Pancreas (tissue), 10 donors: ENCODE data around the gene TECPR1. TPM values are rescaled to one million over a fixed set of nuclear protein-coding genes. Genes with fewer than 3 reads are reported as not detected.

Experiments
- ATAC-seq, 4 donors: fragments of 200-7000 bp; cut with Tn5 transposase; one replicate each; pipeline versions ENCODE4 v1.8.0 to v1.9.1; 2020; ENCODE audit warnings: mild to moderate bottlenecking in 4 of 4, moderate library complexity in 4 of 4
- DNase-seq, 6 donors: peaks; one replicate each; pipeline ENCODE4 v3.0.0-alpha.2; 2020
- FAIRE-seq: peaks from 2 replicates; lab custom pipeline; 2012; peaks lifted over from hg19 to GRCh38; lab: Jason Lieb, UNC
- H3K27ac ChIP-seq, 4 donors: fragments of 200-600 bp; sonication (generic); 1 replicate in 3 of 4; 2 replicates in 1 of 4; pipeline versions ENCODE4 v1.5.0 to v1.8.0; 2020
- H3K27me3 ChIP-seq, 4 donors: fragments of 200-600 bp; one replicate each; pipeline ENCODE4 v1.8.0; 2021
- H3K36me3 ChIP-seq, 3 donors: fragments of 200-600 bp; sonication (generic) in 1 of 3; one replicate each; pipeline versions ENCODE4 v1.5.0 to v1.8.0; 2020 to 2021
- H3K4me1 ChIP-seq, 3 donors: fragments of 200-600 bp; one replicate each; pipeline ENCODE4 v1.8.0; 2021
- H3K4me3 ChIP-seq, 4 donors: fragments of 200-600 bp; sonication (generic) in 2 of 4; one replicate each; pipeline versions ENCODE4 v1.5.0 to v1.8.0; 2020 to 2021
- H3K9me3 ChIP-seq, 4 donors: fragments of 200-600 bp; one replicate each; pipeline ENCODE4 v1.8.0; 2021
- WGBS, 2 donors: extraction: QIAGEN DNeasy Blood & Tissue Kit; methylation state at CpG; one replicate each; pipeline ENCODE4 v1.1.7; 2013; 5-methylcytosine and 5-hydroxymethylcytosine counted together
- intact Hi-C, 3 donors: fragments of 100-400 bp; cut with DNase I; formaldehyde crosslinking; loops; one replicate each; pipeline versions ENCODE4 v1.11.1 to v1.14.2; 2022
- polyA plus RNA-seq, 2 donors: library from polyadenylated mRNA; stranded (reverse); fragments of 200-250 nt; gene quantifications; one replicate each; pipeline ENCODE4 v1.2.3, GENCODE V29; 2013
- total RNA-seq, 6 donors: library from RNA; stranded (reverse); fragmentation: NEBNext Ultra II Directional in 4 of 6; extraction: Animal tissue kit (Norgen Biotek cat#: 25700) in 4 of 6; gene quantifications; one replicate each; pipeline versions ENCODE4 v1.2.1 to v1.2.4, GENCODE V29; 2021 to 2023
- TF ChIP-seq, protein P1 (sequence below), 4 donors: fragments of 200-600 bp; sonication (generic) in 3 of 4; IDR thresholded peaks; one replicate each; pipeline versions ENCODE4 v1.5.0 to v1.8.0; 2021; ENCODE audit warnings: antibody characterized with exemption in 4 of 4
- donor health status: healthy with polysubstance abuse.
- donor health status: DM: no; HTN: no; CAD: no; lungs with moderate emphysema.
- donor health status: DM: no; HTN: no; CAD: no.
- donor health status: control.
- donor health status: control.
- donor health status: Bipolar disorder and iron deficiency.
- donor health status: DM: yes; HTN: yes; CAD: no.
- donor health status: DM: no; HTN: no; CAD: no.
- donor health status: DM: no; HTN: no; CAD: no.
- donor health status: DM: yes; HTN: yes; CAD: no.

The TECPR1 gene
- total and polyA plus RNA-seq, 8 donors, result 12.5 to 36.3 (median 20.0) TPM

DNA sequence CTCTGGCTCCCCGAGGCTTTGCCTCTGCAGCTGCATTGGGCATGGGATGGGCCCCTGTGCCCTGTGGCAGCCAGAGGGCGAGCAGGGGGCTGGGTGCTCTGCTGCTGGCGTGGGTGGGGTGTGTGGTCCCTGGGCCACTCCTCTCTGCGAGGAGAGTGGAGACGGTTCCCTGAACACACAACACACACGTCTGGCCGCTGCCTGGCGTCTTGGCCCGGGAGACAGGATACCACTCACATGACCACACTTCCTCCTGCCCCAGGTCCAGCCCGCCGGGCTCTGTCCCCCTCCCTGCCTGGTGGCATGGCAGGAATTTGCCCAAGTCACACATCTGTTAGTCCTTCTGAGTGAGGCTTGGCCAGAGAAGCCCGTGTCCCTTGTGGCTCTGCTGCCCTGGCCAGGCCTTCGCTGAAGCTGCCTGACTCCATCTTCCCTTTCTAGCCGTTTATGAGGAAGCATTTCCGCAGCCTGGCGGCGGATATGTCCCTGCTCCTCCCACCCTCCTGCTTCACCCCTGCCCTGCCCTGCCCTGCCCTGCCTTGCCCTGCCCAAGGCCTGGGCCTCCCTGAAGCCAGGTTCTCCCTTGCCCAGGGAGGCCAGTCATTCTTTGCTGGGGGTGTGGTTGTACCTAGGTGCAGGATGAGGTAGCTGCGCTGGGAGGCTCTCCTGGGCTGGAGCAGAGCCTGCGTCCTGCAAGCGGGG lies 32.5 kb upstream of the TECPR1 start:
- TF ChIP-seq, protein P1, sequence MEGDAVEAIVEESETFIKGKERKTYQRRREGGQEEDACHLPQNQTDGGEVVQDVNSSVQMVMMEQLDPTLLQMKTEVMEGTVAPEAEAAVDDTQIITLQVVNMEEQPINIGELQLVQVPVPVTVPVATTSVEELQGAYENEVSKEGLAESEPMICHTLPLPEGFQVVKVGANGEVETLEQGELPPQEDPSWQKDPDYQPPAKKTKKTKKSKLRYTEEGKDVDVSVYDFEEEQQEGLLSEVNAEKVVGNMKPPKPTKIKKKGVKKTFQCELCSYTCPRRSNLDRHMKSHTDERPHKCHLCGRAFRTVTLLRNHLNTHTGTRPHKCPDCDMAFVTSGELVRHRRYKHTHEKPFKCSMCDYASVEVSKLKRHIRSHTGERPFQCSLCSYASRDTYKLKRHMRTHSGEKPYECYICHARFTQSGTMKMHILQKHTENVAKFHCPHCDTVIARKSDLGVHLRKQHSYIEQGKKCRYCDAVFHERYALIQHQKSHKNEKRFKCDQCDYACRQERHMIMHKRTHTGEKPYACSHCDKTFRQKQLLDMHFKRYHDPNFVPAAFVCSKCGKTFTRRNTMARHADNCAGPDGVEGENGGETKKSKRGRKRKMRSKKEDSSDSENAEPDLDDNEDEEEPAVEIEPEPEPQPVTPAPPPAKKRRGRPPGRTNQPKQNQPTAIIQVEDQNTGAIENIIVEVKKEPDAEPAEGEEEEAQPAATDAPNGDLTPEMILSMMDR (IDR thresholded peaks at IDR 0.05), result no peak
- ATAC-seq (peak; percentile 23 to 42 (median 40)), FAIRE-seq (no peak), DNase-seq (peak; percentile 80 to 91 (median 84))
- intact Hi-C loops, result no loop called here
- H3K4me3 ChIP-seq, result peak overlapping the region; percentile 18 to 98 (median 86)
- no peaks in the 10 kb centered on the region for H3K27me3 ChIP-seq
- peak overlapping the region; percentile 67 to 95 (median 92) for H3K27ac ChIP-seq
- no peaks in the 10 kb centered on the region for H3K9me3 ChIP-seq
- H3K36me3 ChIP-seq, result no peaks in the 10 kb centered on the region
- 6 to 9% methylated on average over 20 of the region's 20 CpGs for WGBS, 2 donors
- H3K4me1 ChIP-seq, result peaks cover 41 to 61% (median 42%) of the 10 kb centered on the region in 3 donors

DNA sequence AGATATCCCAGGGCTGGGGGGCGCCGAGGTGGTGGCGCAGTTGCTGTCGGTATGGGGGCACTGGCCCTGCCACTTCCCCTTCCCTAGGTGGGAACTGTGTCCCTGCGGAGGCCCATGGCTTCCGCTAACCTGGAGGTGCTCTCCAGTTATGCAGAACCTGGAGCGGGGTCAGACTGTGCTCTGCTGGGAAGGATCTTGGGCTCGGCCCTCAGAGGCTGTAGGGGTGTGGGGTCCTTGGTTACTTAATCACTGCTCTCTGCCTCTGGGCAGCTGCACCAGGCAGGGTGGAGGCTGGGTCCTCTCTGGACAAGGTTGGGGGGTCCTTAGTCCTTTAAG lies 31.8 kb upstream of the TECPR1 start:
- peak in 1 of 6 donors; percentile 46 for DNase-seq
- no peaks in the 10 kb centered on the region for H3K36me3 ChIP-seq
- intact Hi-C loops, result no loop called here
- no peak for FAIRE-seq
- no peaks in the 10 kb centered on the region for H3K27me3 ChIP-seq
- peak overlapping the region; percentile 67 to 95 (median 92) for H3K27ac ChIP-seq
- no peaks in the 10 kb centered on the region for H3K9me3 ChIP-seq
- TF ChIP-seq, protein P1 (IDR thresholded peaks at IDR 0.05), result no peak
- H3K4me3 ChIP-seq, result peak overlapping the region; percentile 18 to 98 (median 86)
- H3K4me1 ChIP-seq, result peaks cover 41 to 62% (median 42%) of the 10 kb centered on the region in 3 donors
- WGBS, 2 donors, result 47 to 51% methylated on average over 8 of the region's 8 CpGs
- no peak for ATAC-seq

DNA sequence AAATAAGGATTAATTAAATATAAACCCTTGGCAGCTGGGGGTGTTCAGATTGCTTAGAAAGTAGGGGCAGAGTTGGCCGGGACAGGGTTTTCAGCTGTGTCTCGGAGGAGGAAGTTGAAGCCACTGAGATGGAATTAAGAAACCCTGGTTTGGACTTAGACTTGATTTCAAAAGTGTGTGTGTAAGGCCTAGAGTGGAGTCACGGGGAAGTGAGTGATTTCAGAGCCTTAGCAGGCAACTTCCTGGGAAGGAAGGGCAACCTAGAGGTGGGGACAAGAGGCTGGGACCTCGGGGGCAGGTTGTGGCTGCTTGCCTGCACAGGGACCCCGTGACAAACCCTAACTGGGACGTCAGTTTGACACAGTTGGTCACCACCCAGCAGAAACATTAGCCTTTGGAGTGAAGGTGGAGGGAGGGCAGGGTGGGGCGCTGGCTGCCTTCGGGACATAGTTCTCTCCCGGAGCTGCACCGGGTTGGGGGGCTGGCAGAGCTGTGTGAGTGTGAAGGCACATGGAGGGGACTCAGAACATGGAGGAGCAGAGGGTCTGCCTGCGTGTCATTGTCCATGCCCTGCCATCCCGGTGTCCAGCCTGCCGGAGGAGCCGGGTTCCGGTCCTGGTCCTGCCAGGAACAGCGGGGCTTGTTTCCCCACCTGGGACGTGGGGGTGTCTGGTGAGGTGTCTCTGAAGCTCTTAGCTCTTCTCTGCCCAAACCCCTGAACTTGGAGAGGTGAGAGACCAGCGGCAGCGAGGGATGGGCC lies 31.3 kb upstream of the TECPR1 start:
- TF ChIP-seq, protein P1 (IDR thresholded peaks at IDR 0.05), result no peak
- WGBS, 2 donors, result 30 to 36% methylated on average over 19 of the region's 19 CpGs
- H3K4me3 ChIP-seq, result peak overlapping the region; percentile 83 to 98 (median 88)
- ATAC-seq, result peak in 1 of 4 donors; percentile 9
- peaks cover 40 to 63% (median 42%) of the 10 kb centered on the region in 3 donors for H3K4me1 ChIP-seq
- H3K27ac ChIP-seq, result peak overlapping the region; percentile 67 to 95 (median 92)
- intact Hi-C loops, result no loop called here
- no peaks in the 10 kb centered on the region for H3K27me3 ChIP-seq
- peak in 3 of 6 donors; percentile 54 to 78 (median 59) for DNase-seq
- FAIRE-seq, result no peak
- no peaks in the 10 kb centered on the region for H3K9me3 ChIP-seq
- no peaks in the 10 kb centered on the region for H3K36me3 ChIP-seq

DNA sequence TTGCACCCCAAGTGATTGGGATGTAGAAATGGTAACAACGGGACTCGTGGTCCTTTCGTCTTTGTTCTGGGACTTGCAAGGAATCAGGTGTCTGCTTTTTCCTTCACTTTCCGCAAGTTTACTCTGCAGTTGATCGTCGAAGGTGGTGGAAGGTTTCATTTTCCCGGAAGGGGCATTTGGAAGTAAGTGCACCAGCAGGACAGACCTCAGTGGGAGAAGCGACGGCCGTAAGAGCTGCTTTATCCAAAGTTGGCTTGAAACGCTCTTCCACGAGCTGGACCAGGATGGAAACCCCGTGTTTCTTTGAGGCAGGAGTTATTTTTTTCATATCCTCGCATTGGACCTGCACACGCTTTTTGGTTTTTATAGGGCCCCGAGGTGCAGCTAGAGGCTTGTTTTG lies 30.7 kb upstream of the TECPR1 start:
- Histone ChIP-seq H3K27ac (peak overlapping the region; percentile 88 to 95 (median 92)), H3K9me3 (no peaks in the 10 kb centered on the region), H3K36me3 (no peaks in the 10 kb centered on the region), H3K4me1 (peaks cover 37 to 57% (median 42%) of the 10 kb centered on the region in 3 donors), H3K27me3 (no peaks in the 10 kb centered on the region), H3K4me3 (peak overlapping the region; percentile 83 to 98 (median 88))
- 13 to 15% methylated on average over 16 of the region's 16 CpGs for WGBS, 2 donors
- intact Hi-C loops, result no loop called here
- no peak for ATAC-seq
- TF ChIP-seq, protein P1 (IDR thresholded peaks at IDR 0.05), result no peak
- no peak for FAIRE-seq
- no peak for DNase-seq
